ENCODE results near the gene DDX52.

DNA sequence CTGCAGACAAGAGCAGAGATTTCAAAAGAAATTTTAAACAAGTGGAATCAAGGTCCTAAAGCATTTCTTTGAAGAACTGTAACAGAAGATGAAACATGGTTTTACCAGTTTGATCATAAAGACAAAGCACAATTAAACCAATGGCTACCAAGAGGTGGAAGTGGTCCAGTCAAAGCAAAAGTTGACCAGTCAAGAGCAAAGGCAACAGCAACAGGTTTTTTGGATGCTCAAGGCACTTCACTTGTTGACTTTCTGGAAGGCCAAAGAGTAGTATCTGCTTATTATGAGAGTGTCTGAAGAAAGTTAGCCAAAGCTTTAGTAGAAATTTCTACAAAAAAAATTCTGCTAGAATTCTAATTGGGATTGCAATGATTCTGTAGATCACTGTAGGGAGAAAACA lies 5.3 kb downstream of the DDX52 start:
- TF ChIP-seq, protein P1, sequence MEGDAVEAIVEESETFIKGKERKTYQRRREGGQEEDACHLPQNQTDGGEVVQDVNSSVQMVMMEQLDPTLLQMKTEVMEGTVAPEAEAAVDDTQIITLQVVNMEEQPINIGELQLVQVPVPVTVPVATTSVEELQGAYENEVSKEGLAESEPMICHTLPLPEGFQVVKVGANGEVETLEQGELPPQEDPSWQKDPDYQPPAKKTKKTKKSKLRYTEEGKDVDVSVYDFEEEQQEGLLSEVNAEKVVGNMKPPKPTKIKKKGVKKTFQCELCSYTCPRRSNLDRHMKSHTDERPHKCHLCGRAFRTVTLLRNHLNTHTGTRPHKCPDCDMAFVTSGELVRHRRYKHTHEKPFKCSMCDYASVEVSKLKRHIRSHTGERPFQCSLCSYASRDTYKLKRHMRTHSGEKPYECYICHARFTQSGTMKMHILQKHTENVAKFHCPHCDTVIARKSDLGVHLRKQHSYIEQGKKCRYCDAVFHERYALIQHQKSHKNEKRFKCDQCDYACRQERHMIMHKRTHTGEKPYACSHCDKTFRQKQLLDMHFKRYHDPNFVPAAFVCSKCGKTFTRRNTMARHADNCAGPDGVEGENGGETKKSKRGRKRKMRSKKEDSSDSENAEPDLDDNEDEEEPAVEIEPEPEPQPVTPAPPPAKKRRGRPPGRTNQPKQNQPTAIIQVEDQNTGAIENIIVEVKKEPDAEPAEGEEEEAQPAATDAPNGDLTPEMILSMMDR (conservative IDR thresholded peaks at IDR 0.05; ENCODE audit: low read depth, low read length), result no peak
- no peak for TF ChIP-seq EZH2 (IDR thresholded peaks at IDR 0.05; ENCODE audit: borderline replicate concordance, low read depth, low read length, poor library complexity, severe bottlenecking)
